Activated naive CD4-positive, alpha-beta T cell treated with anti-CD3 and anti-CD28 coated beads, Interleukin-2, amount 50 U/mL, for 24 hours (primary cell): ENCODE results near the gene HDHD5.
A peak's percentile ranks its signal among the peaks of the same experiment; 100 is the strongest.

ENCODE experiments used
- H3K27ac Mint-ChIP-seq: one replicate; pipeline ENCODE4 v1.8.0; 2021; ENCODE audit warnings: mild to moderate bottlenecking, mixed read lengths
- H3K27me3 Mint-ChIP-seq: one replicate; pipeline ENCODE4 v1.8.0; 2021; ENCODE audit warnings: mixed read lengths
- H3K36me3 Mint-ChIP-seq: one replicate; pipeline ENCODE4 v1.8.0; 2021; ENCODE audit warnings: mixed read lengths
- H3K4me1 Mint-ChIP-seq: one replicate; pipeline ENCODE4 v1.8.0; 2021; ENCODE audit warnings: mixed read lengths
- H3K4me3 Mint-ChIP-seq: one replicate; pipeline ENCODE4 v1.8.0; 2021; ENCODE audit warnings: mild to moderate bottlenecking, mixed read lengths
- H3K9me3 Mint-ChIP-seq: one replicate; pipeline ENCODE4 v1.8.0; 2021; ENCODE audit warnings: mixed read lengths

Gene HDHD5

DNA sequence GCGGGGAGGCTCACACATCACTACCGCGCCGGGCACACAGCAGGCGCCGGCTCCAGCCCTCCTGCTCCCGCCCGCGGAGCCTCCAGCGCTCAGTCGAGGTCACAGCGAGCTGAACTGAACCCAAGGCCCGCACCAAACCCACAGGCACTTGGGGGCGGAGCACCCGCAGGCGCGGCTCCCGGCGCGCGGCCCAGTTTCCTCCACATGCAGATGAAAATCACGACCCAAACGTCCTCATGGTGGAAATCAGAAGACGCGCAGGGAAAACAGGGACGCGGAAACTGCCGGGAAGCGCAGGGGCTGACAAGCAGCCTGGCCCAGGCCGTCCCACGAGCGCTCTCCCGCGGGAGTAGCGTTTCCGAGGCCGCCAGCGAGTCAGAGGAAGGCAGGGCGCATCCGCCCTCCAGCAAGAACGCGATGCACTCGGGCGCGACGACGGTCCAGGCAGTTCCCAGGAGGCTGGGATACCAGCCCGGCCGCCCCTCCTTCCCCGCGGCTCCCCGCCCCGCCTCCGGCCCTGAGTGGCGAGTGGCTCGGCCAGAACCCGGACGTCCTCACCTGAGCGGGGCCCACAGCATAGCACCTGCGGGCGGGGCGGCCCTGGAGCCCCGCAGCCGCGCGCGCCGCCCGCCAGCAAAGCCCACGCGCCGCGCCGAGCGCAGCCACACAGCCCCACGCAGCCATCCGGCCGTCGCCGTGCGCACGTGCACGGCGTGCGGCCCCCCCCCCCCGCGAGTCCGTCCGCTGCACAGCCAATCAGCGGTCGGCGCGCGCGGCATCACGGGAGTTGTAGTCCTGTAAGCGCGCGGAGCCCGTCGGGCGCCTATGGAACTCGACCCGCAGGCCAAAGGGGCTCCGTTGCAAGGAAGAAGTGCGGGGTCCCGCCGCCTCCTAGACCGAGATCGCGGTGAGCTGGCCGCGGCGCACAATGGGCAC lies at the start of gene HDHD5:
Gene HDHD5 (minus strand): TSS at position 710 of the 936 bp plus-strand sequence. CDS start 26 bp downstream, at position 684.
- H3K4me3 Mint-ChIP-seq, result peak within 1 kb of the TSS; percentile 89
- H3K4me1 Mint-ChIP-seq, result peaks cover 30% of the 10 kb centered on the region
- no peaks in the 10 kb centered on the region for H3K27me3 Mint-ChIP-seq
- H3K27ac Mint-ChIP-seq, result peak within 1 kb of the TSS; percentile 89
- H3K9me3 Mint-ChIP-seq, result no peaks in the 10 kb centered on the region
- peaks cover 4% of the 10 kb centered on the region for H3K36me3 Mint-ChIP-seq

DNA sequence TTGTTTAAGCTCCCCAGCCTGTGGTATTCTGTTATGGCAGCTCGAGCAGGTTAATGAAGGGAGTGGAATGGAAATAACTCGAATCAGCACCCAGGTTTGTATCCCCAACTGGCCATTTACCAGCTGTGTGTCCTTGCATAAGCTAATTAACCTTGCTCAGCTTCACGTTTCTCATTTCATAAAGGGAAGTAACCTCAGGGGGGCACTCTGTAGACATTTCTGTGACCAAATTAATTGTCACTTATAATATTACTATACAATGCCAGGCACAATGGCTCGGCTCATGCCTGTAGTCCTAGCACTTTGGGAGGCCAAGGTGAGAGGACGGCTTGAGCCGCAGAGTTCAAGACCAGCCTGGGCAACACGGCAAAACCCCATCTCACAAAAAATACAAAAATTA lies 46.4 kb upstream of the HDHD5 start:
- no peaks in the 10 kb centered on the region for H3K27me3 Mint-ChIP-seq
- H3K36me3 Mint-ChIP-seq, result peaks cover 5% of the 10 kb centered on the region
- H3K27ac Mint-ChIP-seq, result peak overlapping the region; percentile 17
- H3K4me3 Mint-ChIP-seq, result no peak overlapping the region
- H3K4me1 Mint-ChIP-seq, result peaks cover 7% of the 10 kb centered on the region
- H3K9me3 Mint-ChIP-seq, result no peaks in the 10 kb centered on the region

DNA sequence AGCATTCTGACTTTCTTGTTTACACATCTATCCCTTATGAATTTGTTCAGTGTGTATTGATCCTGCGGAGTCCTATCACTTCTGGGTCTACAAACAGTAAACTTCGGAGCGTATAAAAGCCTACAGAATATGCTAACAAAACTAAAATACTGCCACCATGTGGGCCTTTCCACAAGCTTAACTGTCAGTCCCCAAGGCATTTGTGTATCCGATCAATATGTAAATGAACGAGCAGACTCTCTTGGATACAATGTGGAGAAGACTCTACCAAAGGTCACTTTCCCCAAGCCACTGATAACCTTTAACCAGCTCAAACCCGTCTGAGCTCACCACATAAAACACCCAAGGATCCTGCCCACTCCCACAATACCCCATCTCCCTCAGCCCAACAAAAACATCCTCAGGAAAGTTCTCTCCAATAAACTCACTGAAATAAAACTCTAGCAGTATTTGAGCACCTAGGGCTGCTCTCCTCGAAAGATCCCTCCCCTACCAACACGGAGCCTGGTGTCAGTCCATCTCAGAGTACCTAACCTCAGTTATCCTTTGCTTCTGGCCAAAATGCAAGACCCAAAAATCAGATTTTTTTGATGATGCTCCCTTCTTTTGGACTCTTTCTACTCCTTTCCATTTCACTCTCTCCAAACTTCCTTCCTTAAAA lies 42.3 kb upstream of the HDHD5 start:
- peaks cover 5% of the 10 kb centered on the region for H3K36me3 Mint-ChIP-seq
- no peak overlapping the region for H3K4me3 Mint-ChIP-seq
- no peaks in the 10 kb centered on the region for H3K27me3 Mint-ChIP-seq
- no peak overlapping the region for H3K27ac Mint-ChIP-seq
- H3K4me1 Mint-ChIP-seq, result no peaks in the 10 kb centered on the region
- H3K9me3 Mint-ChIP-seq, result no peaks in the 10 kb centered on the region

DNA sequence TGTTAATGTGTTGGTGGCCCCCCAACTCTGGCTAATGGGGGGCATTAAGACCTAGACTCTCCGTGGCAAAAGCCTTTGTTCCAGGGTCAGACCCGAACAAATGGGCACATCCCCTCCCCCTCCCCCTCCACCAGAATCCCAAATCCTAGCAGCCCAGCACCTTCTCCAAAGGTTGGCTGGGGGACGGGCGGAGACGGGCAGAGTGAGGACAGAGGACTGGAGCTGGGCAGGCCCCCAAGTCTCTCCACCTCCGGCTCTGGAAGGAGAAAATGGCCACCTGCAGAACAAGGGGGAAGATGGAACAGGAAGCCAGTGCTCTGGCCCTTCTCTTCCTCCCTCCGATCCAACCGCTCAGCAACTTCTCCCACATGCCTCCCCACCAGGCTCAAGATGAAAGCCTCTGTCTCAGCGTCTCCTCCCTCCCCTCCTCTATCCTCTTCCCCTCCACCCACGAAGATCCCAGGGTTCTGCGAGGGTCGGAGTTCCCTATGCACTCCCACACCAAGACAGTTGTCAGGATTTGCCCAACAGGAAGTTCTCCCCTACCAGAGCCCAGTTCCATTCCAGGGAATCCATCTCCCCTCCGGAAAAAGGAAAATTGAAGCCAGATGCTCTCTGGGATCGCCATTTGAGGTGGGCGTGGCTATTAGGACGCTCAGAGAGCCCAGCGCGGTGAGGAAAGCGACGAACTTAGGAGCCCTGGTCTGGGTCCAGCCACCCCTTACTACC lies 40.1 kb upstream of the HDHD5 start:
- peak overlapping the region; percentile 46 for H3K27ac Mint-ChIP-seq
- H3K36me3 Mint-ChIP-seq, result peaks cover 7% of the 10 kb centered on the region

DNA sequence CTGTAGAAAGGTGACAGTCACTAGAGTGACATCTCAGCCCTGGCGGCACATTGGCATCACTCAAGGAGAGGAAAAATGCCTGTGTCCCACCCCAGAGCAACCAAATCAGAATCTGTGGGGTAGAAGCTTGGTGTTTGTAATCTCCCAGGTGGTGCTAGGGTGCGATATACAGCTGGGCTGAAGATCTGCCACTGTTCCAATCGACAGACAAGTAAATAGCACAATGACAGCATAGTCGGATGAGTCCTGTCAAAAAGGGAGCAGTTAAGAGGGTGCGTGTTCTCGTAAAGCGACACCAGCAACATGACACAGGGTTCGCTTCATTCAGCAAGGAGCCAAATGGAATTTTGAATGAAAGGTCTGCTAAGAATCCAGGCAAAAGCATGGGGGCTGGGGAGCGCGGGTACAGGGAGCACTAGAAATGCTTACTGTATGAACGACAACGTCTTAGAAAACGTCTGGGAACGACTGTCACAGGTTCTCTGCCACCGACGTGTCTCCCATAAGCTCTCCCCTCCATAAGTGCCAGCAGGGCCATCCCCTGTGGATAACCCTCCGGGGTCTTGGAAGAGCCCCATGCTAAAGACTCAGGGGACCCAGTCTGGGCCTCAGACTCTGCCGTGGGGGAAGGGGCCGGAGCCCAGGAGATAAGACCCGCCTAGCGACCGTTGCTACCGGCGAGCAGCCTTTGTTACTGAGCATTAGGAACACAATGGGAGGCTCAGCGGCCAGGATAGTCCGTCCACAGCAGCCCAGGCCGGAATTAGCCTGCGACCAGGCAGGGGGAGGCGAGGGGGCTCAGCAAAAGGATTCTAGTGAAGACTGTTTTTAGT lies 39.3 kb upstream of the HDHD5 start:
- no peaks in the 10 kb centered on the region for H3K27me3 Mint-ChIP-seq
- no peak overlapping the region for H3K27ac Mint-ChIP-seq
- H3K4me3 Mint-ChIP-seq, result no peak overlapping the region
- peaks cover 7% of the 10 kb centered on the region for H3K36me3 Mint-ChIP-seq
- no peaks in the 10 kb centered on the region for H3K9me3 Mint-ChIP-seq
- H3K4me1 Mint-ChIP-seq, result no peaks in the 10 kb centered on the region

More for the DNA sequence above, 40.1 kb upstream of the HDHD5 start:
- Mint-ChIP-seq H3K4me3 (no peak overlapping the region), H3K9me3 (no peaks in the 10 kb centered on the region), H3K27me3 (no peaks in the 10 kb centered on the region), H3K4me1 (no peaks in the 10 kb centered on the region)

DNA sequence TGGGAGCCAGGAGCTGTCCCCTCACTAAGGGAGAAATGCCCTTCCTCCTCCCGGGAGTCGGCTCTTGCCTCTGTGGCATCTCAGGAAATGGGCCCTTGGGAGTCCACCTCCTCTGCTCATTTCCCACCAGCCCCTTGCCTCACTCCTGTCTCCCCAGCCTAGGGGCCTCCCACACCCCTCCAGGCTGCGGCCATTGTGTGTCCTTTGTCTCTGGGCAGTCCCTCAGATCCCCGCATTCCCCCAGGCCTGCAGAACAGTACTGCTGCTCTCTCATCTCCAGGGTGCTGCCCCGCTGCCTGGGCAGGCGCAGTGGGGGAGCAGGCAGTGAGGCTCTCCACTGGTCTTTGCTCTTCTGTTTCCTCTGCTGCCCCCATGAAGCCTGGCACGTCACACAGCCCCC lies 35.1 kb upstream of the HDHD5 start:
- Mint-ChIP-seq H3K4me3 (no peak overlapping the region), H3K27ac (no peak overlapping the region), H3K9me3 (no peaks in the 10 kb centered on the region), H3K4me1 (no peaks in the 10 kb centered on the region), H3K27me3 (no peaks in the 10 kb centered on the region), H3K36me3 (peaks cover 2% of the 10 kb centered on the region)

DNA sequence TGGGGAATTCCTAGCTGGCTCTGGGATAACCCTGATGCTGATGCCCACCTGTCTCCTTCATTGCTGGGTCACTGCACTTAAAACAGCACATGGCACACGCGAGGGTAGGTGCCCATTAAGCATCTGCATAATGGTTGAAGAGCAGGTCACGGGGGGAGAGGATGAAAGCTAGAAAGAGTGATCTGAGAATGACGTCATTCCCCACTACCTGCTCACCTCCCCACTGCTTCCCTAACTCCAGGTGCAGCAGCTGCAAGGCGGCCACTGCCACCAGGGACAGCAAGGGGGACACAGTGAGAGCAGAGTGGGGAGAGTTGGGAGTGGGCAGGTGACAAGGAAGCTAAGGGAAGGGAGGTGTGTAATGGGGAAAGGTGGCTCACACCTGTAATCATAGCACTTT lies 33.1 kb upstream of the HDHD5 start:
- no peaks in the 10 kb centered on the region for H3K9me3 Mint-ChIP-seq
- H3K4me3 Mint-ChIP-seq, result no peak overlapping the region
- H3K27ac Mint-ChIP-seq, result no peak overlapping the region
- H3K4me1 Mint-ChIP-seq, result no peaks in the 10 kb centered on the region
- H3K27me3 Mint-ChIP-seq, result no peaks in the 10 kb centered on the region
- peaks cover 5% of the 10 kb centered on the region for H3K36me3 Mint-ChIP-seq

DNA sequence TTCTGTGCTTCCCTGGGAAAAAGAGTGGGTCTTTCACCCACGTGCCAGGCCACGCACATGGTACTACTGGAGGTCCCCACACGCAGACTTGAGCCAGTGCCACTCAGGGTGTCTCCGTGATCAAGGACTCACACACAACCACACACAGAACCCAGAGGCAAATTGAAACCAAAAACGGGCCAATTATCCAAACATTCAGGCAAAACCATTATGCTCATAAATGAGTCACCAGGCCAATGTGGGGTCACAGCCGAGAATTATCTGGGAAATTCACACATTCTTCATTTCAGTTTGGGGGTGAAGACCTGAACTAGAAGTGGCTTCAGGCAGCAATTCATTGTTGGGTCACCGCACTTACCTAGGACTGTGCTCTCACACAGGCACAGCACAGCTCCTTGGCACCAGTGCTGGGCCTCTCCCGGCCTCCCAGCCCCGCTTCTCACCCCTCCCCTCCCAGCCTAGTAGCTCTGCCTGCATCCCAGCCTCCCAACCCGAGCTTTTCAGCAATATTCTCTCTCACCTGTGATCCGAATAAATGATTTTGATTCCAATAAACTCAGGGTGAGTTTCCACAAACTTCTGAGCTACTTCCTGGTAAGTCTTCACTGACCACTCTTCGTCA lies 32.2 kb upstream of the HDHD5 start:
- H3K27me3 Mint-ChIP-seq, result no peaks in the 10 kb centered on the region
- H3K4me3 Mint-ChIP-seq, result no peak overlapping the region
- peaks cover 5% of the 10 kb centered on the region for H3K36me3 Mint-ChIP-seq
- H3K27ac Mint-ChIP-seq, result no peak overlapping the region
- no peaks in the 10 kb centered on the region for H3K9me3 Mint-ChIP-seq
- H3K4me1 Mint-ChIP-seq, result no peaks in the 10 kb centered on the region

DNA sequence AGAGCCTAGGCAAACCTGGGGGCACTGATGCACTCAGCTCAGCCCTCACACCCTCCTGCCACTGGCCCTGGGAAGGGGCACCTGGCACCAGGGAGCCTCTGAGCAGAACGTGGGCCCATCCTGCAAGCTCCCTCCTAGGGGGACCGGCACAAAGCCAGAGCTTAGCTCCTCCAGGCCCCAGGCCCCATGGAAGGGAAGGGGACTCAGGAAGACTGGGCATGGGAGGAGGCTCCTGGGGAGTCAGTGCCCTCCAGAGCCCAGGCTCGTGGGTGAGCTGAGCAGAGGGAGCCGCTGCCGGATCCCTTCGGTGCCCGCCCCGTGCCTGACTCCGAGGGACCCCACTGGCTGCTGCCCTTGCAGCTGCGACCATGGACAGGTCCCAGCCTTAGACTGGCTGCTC lies 31.6 kb upstream of the HDHD5 start:
- Mint-ChIP-seq H3K36me3 (peaks cover 8% of the 10 kb centered on the region), H3K9me3 (no peaks in the 10 kb centered on the region), H3K27ac (no peak overlapping the region), H3K4me1 (no peaks in the 10 kb centered on the region), H3K27me3 (no peaks in the 10 kb centered on the region), H3K4me3 (no peak overlapping the region)

DNA sequence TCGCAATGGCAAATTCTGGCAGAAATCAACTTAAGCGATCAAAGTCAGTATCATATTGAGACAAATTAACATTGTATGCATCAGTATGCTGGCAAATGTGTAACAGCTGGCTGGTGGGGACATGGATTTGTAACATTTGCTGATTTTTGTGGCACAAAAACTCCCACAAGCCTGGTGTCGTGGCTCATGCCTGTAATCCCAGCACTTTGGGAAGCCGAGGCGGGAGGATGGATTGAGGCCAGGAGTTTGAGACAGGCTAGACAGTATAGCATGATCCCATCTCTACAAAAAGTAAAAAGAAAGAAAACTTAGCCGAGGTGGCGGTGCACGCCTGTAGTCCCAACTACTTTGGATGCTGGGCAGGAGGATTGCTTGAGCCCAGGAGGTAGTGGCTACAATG lies 17.6 kb upstream of the HDHD5 start:
- Mint-ChIP-seq H3K36me3 (peaks cover 15% of the 10 kb centered on the region), H3K27me3 (no peaks in the 10 kb centered on the region), H3K9me3 (no peaks in the 10 kb centered on the region), H3K4me3 (no peak overlapping the region), H3K4me1 (no peaks in the 10 kb centered on the region), H3K27ac (no peak overlapping the region)

DNA sequence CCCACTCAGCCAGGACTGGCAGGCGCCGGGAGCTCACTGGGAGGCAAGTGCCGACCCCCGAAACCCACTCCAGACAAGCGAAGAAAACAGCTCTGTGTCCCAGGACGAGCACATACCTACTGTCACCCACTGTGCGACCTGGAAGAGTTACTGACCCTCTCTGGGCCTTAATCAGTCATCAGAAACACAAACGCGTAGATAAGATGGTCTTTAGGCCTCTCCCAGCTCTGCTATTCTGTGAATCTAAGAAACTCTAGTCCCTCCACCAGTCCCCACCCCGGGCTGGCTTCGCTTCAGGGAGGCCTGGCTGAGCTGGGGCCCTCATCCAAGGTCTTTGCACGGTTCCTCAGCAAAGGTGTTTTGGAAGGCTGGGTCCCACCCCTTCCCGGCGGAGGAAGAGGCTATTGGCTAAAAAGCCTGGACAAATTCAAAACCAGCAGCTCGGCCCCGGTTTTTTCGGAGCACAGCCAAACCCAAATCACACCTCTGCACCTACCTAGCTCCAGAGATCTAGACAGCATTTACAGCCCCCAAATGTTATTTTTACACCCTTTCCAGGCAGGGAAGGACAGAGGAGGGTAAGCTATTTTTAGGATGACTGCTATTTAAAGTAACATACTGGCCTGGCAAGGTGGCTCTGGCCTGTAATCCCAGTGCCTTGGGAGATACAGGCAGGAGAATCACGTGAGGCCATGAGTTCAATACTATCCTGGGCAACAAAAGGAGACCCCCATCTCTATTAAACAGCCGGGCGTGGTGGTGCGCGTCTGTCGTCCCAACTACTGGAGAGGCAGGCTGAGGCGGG lies 13.2 kb upstream of the HDHD5 start:
- H3K36me3 Mint-ChIP-seq, result no peaks in the 10 kb centered on the region
- no peaks in the 10 kb centered on the region for H3K9me3 Mint-ChIP-seq
- H3K4me1 Mint-ChIP-seq, result peaks cover 4% of the 10 kb centered on the region
- H3K27ac Mint-ChIP-seq, result no peak overlapping the region
- no peaks in the 10 kb centered on the region for H3K27me3 Mint-ChIP-seq
- H3K4me3 Mint-ChIP-seq, result peak overlapping the region; percentile 69

DNA sequence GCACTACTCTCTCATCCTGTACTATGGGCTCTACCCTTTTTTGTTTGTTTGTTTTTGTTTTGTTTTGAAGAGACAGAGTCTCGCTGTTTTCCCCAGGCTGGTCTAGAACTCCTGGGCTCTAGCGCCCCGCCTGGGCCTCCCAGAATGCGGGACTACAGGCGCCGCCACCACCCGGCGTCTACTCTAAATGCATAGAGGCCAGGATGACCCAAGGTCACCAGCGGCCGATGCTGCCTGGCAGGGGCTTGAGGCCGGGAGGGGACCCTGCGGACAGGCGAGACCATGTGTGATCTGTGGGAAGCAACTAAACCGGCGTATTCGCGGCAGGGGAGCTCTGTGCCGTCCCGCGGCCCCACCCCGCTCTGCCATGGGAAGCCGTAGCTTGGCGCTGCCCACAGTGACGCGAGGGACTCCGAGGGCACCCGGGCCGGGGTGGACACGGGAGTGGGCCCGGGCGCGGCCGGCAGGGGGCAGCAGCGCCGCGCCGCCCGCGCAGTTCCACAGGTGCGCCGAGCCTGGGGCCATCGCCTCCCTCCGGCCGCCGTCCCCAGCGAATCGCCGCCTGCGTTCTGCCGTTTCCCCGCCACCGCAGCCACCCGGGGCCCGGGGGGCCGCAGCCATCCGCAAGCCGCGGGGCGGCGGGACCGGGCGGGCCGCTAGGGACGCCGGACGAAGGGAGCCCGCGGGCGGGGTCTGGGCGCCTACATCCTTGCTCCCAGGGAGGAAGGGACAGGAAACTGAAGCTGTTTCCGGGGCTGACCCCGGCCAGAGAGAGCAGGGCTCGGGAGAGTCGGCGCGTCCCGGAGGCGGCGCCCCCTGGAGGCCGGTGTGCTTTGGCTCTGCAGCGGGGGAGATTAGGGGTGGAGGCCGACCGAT lies 12.3 kb upstream of the HDHD5 start:
- Mint-ChIP-seq H3K4me1 (peaks cover 4% of the 10 kb centered on the region), H3K4me3 (peak overlapping the region; percentile 91), H3K27ac (peak overlapping the region; percentile 87), H3K27me3 (no peaks in the 10 kb centered on the region), H3K36me3 (no peaks in the 10 kb centered on the region), H3K9me3 (no peaks in the 10 kb centered on the region)

DNA sequence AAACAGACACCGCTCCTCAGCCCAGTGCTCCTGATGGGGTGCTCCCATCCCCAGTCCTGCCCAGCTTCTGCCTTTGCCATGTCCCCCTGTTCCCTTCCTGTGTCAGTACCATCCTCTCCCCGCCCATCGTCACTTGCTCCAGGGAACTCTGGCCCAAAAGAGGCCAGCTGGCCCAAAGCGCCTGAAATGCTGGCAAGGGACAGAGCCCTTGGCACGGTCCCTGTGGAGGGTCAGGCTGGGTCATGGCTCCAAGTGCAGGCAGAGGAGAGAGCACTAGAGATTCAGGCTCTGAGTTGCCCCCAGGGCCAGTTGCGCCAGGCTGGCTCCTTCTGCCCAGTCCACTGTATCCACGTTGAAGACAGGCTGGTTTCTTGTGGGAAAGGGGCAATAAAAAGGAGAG lies 8.4 kb upstream of the HDHD5 start:
- peaks cover 4% of the 10 kb centered on the region for H3K4me1 Mint-ChIP-seq
- no peaks in the 10 kb centered on the region for H3K36me3 Mint-ChIP-seq
- no peaks in the 10 kb centered on the region for H3K9me3 Mint-ChIP-seq
- no peaks in the 10 kb centered on the region for H3K27me3 Mint-ChIP-seq
- no peak overlapping the region for H3K27ac Mint-ChIP-seq
- no peak overlapping the region for H3K4me3 Mint-ChIP-seq
